Duodenal mucosa (tissue), 2 donors: ENCODE measurements around the gene CTTN.

Experiments used
- H3K27ac ChIP-seq: one replicate; pipeline ENCODE4 v1.7.0; 2013; ENCODE audit warnings: low read depth, low read length
- H3K27me3 ChIP-seq, 2 donors: one replicate each; pipeline ENCODE4 v1.7.0; 2013; ENCODE audit warnings: low read length in 2 of 2, control low read depth in 1 of 2; ENCODE audit not compliant: insufficient read depth in 2 of 2, control insufficient read depth in 1 of 2
- H3K36me3 ChIP-seq, 2 donors: one replicate each; pipeline ENCODE4 v1.7.0; 2013; ENCODE audit warnings: low read length in 2 of 2, control low read depth in 1 of 2; ENCODE audit not compliant: insufficient read depth in 2 of 2, control insufficient read depth in 1 of 2
- H3K4me1 ChIP-seq, 2 donors: one replicate each; pipeline ENCODE4 v1.7.0; 2013; ENCODE audit warnings: low read length in 2 of 2, control low read depth in 1 of 2; ENCODE audit not compliant: insufficient read depth in 2 of 2, control insufficient read depth in 1 of 2
- H3K4me3 ChIP-seq, 2 donors: one replicate each; pipeline ENCODE4 v1.7.0; 2013; ENCODE audit warnings: low read length in 2 of 2, low read depth in 1 of 2
- H3K9ac ChIP-seq, 2 donors: one replicate each; pipeline ENCODE4 v1.7.0; 2013; ENCODE audit warnings: low read length in 2 of 2, low read depth in 1 of 2
- H3K9me3 ChIP-seq, 2 donors: one replicate each; pipeline ENCODE4 v1.7.0; 2013; ENCODE audit warnings: low read length in 2 of 2, control low read depth in 1 of 2; ENCODE audit not compliant: control insufficient read depth in 1 of 2

CTTN gene

DNA sequence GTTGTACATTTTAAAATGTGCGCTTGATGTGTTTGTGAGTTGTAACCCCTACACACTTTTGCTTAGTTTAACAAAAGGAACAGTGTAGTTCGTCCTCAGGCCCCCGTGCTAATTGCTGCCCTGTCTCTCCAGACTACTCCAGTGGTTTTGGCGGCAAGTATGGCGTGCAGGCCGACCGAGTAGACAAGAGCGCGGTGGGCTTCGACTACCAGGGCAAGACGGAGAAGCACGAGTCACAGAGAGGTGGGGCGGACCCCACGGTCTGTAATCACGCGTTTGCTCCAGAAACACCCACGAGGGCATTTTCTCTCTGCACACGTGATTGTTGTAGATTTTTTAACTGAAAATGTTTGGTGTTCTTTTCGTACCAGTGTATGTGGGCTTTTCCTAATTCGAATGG lies 18.6 kb downstream of the CTTN start:
- no peak overlapping the region for H3K9ac ChIP-seq
- no peak overlapping the region for H3K27ac ChIP-seq
- no peaks in the 10 kb centered on the region for H3K27me3 ChIP-seq
- H3K36me3 ChIP-seq, result peaks cover 46 to 84% of the 10 kb centered on the region in 2 donors
- no peak overlapping the region for H3K4me3 ChIP-seq
- H3K9me3 ChIP-seq, result no peaks in the 10 kb centered on the region
- H3K4me1 ChIP-seq, result no peaks in the 10 kb centered on the region

DNA sequence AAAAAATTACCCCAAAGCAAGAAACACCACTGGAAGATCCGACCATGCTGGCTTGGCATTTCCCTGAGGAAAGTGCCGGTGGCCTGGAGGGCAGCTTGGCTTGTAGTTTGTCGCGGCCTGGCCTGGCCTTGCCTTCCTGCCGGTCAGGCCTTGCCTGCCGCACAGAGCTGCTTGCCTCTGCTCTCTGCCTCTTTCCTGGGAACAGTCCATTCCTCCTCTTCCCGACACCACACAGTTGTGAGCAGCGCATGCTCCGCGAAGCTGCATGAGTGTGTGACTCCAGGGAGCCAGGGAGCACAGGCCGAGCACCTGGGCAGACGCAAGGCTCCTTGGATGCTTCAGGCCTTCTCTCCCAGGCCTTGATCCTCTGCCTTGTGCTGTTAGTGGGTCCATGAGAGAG lies 19.8 kb downstream of the CTTN start:
- Histone ChIP-seq H3K9ac (no peak overlapping the region), H3K27ac (no peak overlapping the region), H3K4me1 (no peaks in the 10 kb centered on the region), H3K4me3 (no peak overlapping the region), H3K27me3 (no peaks in the 10 kb centered on the region), H3K36me3 (peaks cover 51 to 85% of the 10 kb centered on the region in 2 donors), H3K9me3 (no peaks in the 10 kb centered on the region)

GRCh38 chr11:70419307-70420007 lies 21.1 kb downstream of the CTTN start:
- no peak overlapping the region for H3K9ac ChIP-seq
- peaks cover 0 to 3% of the 10 kb centered on the region in 2 donors for H3K27me3 ChIP-seq
- H3K27ac ChIP-seq, result no peak overlapping the region
- H3K4me1 ChIP-seq, result peaks cover 0 to 3% of the 10 kb centered on the region in 2 donors
- no peak overlapping the region for H3K4me3 ChIP-seq
- H3K9me3 ChIP-seq, result no peaks in the 10 kb centered on the region
- H3K36me3 ChIP-seq, result peaks cover 48 to 88% of the 10 kb centered on the region in 2 donors

DNA sequence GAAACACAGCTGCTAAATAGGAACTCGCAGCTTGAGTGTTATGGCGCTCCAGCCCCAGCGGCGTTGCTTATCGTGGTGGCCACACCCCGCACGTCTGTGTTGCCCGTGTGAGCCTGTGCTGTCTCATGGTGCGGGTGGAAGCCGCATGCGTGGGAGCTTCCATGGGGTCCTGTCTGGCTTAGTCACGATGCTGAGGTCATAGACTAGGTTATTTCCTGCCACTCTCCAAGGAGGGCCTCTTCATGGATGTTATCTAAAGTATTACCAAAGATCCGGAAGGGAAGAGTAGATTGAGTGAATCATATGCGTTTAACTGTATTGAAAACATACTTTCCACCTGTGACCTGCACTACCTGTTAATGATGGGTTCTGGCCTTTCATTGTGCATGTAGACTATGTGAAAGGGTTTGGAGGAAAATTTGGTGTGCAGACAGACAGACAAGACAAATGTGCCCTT lies 21.7 kb downstream of the CTTN start:
- no peak overlapping the region for H3K4me3 ChIP-seq
- H3K4me1 ChIP-seq, result peaks cover 0 to 3% of the 10 kb centered on the region in 2 donors
- no peak overlapping the region for H3K27ac ChIP-seq
- H3K9ac ChIP-seq, result no peak overlapping the region
- peaks cover 46 to 88% of the 10 kb centered on the region in 2 donors for H3K36me3 ChIP-seq
- H3K9me3 ChIP-seq, result no peaks in the 10 kb centered on the region
- peaks cover 0 to 6% of the 10 kb centered on the region in 2 donors for H3K27me3 ChIP-seq

DNA sequence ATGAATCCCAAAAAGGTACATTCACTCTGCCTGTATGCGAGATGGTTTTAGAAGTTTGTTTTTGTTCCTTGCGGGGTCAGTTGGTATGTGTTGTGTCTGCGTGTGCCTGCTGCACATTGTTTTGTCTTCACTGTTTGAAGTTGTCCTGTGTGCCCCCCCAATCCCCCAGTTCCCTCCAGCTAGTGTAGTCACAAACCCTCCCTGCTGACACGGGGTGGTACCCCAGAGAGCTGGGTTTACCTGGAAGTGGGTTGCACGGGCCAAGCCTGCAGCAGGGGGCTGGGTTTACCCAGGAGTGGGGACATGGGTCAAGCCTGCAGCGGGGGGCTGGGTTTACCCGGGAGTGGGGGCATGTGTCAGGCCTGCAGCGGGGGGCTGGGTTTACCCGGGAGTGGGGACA lies 22.2 kb downstream of the CTTN start:
- no peak overlapping the region for H3K9ac ChIP-seq
- peaks cover 0 to 8% of the 10 kb centered on the region in 2 donors for H3K27me3 ChIP-seq
- peaks cover 0 to 3% of the 10 kb centered on the region in 2 donors for H3K4me1 ChIP-seq
- no peak overlapping the region for H3K4me3 ChIP-seq
- H3K36me3 ChIP-seq, result peaks cover 46 to 88% of the 10 kb centered on the region in 2 donors
- H3K9me3 ChIP-seq, result no peaks in the 10 kb centered on the region
- H3K27ac ChIP-seq, result no peak overlapping the region

- Histone ChIP-seq H3K4me1 (peaks cover 0 to 3% of the 10 kb centered on the region in 2 donors), H3K27ac (no peak overlapping the region), H3K36me3 (peaks cover 39 to 86% of the 10 kb centered on the region in 2 donors), H3K9me3 (no peaks in the 10 kb centered on the region), H3K27me3 (peaks cover 0 to 8% of the 10 kb centered on the region in 2 donors), H3K4me3 (no peak overlapping the region), H3K9ac (no peak overlapping the region)
Observed at GRCh38 chr11:70421123-70421522, 22.8 kb downstream of the CTTN start.

- peaks cover 0 to 3% of the 10 kb centered on the region in 2 donors for H3K4me1 ChIP-seq
- H3K9me3 ChIP-seq, result no peaks in the 10 kb centered on the region
- no peak overlapping the region for H3K4me3 ChIP-seq
- H3K36me3 ChIP-seq, result peaks cover 30 to 82% of the 10 kb centered on the region in 2 donors
- H3K27me3 ChIP-seq, result peaks cover 0 to 8% of the 10 kb centered on the region in 2 donors
- H3K9ac ChIP-seq, result no peak overlapping the region
- H3K27ac ChIP-seq, result no peak overlapping the region
Observed at GRCh38 chr11:70422692-70423522, 24.6 kb downstream of the CTTN start.

- no peak overlapping the region for H3K27ac ChIP-seq
- peaks cover 0 to 3% of the 10 kb centered on the region in 2 donors for H3K4me1 ChIP-seq
- no peaks in the 10 kb centered on the region for H3K9me3 ChIP-seq
- peaks cover 0 to 8% of the 10 kb centered on the region in 2 donors for H3K27me3 ChIP-seq
- H3K4me3 ChIP-seq, result no peak overlapping the region
- no peak overlapping the region for H3K9ac ChIP-seq
- peaks cover 24 to 81% of the 10 kb centered on the region in 2 donors for H3K36me3 ChIP-seq
Observed at GRCh38 chr11:70423523-70424505, 25.5 kb downstream of the CTTN start.

- H3K27ac ChIP-seq, result no peak overlapping the region
- no peak overlapping the region for H3K9ac ChIP-seq
- H3K9me3 ChIP-seq, result no peaks in the 10 kb centered on the region
- peaks cover 0 to 8% of the 10 kb centered on the region in 2 donors for H3K27me3 ChIP-seq
- H3K36me3 ChIP-seq, result peaks cover 22 to 84% of the 10 kb centered on the region in 2 donors
- H3K4me1 ChIP-seq, result peaks cover 0 to 3% of the 10 kb centered on the region in 2 donors
- H3K4me3 ChIP-seq, result no peak overlapping the region
Observed at GRCh38 chr11:70424765-70425344, 26.5 kb downstream of the CTTN start.
